Peyer's patch (tissue), 4 donors: ENCODE data around the gene HSPB9. TPM values are rescaled to one million over a fixed set of nuclear protein-coding genes. Genes with fewer than 3 reads are reported as not detected.

ENCODE experiments used
- DNase-seq, 3 donors: peaks; one replicate each; pipeline ENCODE4 v3.0.0-alpha.2; 2017 to 2019
- H3K27ac ChIP-seq, 4 donors: fragments of 200-600 bp; sonication (generic); one replicate each; pipeline ENCODE4 v1.5.1; 2016 to 2019
- H3K27me3 ChIP-seq, 2 donors: fragments of 200-600 bp; sonication (generic); one replicate each; pipeline ENCODE4 v1.5.1; 2019
- H3K36me3 ChIP-seq, 3 donors: fragments of 200-600 bp; sonication (generic); one replicate each; pipeline ENCODE4 v1.5.1; 2016 to 2019
- H3K4me1 ChIP-seq, 4 donors: fragments of 200-600 bp; sonication (generic); one replicate each; pipeline ENCODE4 v1.5.1; 2016 to 2019
- H3K4me3 ChIP-seq, 4 donors: fragments of 200-600 bp; sonication (generic); 1 replicate in 3 of 4; 2 replicates in 1 of 4; pipeline ENCODE4 v1.5.1; 2016 to 2019; ENCODE audit warnings: mild to moderate bottlenecking in 1 of 4
- H3K9me3 ChIP-seq, 4 donors: fragments of 200-600 bp; sonication (generic); one replicate each; pipeline ENCODE4 v1.5.1; 2016 to 2019; ENCODE audit warnings: mild to moderate bottlenecking in 1 of 4
- POLR2A ChIP-seq, 2 donors: fragments of 450-650 bp; IDR thresholded peaks; one replicate each; pipeline ENCODE4 v1.5.1; 2017; ENCODE audit warnings: antibody characterized with exemption in 2 of 2, mild to moderate bottlenecking in 2 of 2, moderate library complexity in 2 of 2
- total RNA-seq, 4 donors: library from RNA; depleted of rRNA; stranded (reverse); fragments of >200 nt; gene quantifications; one replicate each; pipeline ENCODE4 v1.1.0, GENCODE V29; 2016
- TF ChIP-seq, protein P1 (sequence below), 6 experiments: fragments of 450-650 bp in 4 of 6; fragments of 200-600 bp in 2 of 6; sonication (generic) in 1 of 6; IDR thresholded peaks; one replicate each; pipeline ENCODE4 v1.5.1; 2017 to 2019; ENCODE audit warnings: antibody characterized with exemption in 6 of 6, mild to moderate bottlenecking in 3 of 6, moderate library complexity in 1 of 6

HSPB9 gene
- total RNA-seq, 4 donors from 2014 or later: not detected

DNA sequence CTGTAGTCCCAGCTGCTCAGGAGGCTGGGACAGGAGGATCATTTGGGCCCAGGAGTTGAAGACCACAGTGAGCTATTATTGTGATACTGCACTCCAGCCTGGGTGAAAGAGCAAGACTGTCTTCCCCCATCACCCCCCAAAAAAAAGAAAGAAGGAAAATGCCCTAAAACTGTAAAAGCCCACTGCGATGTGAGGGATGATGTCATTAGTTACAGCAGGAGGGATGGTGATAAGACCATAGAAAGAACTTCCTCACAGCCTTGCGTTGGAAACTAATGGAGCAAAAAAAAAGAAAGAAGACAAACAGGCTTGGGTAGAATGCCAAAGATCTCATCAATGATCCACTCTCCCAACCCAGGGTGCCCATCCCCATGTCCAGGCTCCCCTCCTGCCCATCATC is 43.1 kb upstream of the HSPB9 start:
- no peak for DNase-seq
- Histone ChIP-seq H3K27ac (no peak overlapping the region), H3K9me3 (no peaks in the 10 kb centered on the region), H3K36me3 (no peaks in the 10 kb centered on the region), H3K4me3 (no peak overlapping the region), H3K27me3 (no peaks in the 10 kb centered on the region), H3K4me1 (no peaks in the 10 kb centered on the region)
- TF ChIP-seq, protein P1, sequence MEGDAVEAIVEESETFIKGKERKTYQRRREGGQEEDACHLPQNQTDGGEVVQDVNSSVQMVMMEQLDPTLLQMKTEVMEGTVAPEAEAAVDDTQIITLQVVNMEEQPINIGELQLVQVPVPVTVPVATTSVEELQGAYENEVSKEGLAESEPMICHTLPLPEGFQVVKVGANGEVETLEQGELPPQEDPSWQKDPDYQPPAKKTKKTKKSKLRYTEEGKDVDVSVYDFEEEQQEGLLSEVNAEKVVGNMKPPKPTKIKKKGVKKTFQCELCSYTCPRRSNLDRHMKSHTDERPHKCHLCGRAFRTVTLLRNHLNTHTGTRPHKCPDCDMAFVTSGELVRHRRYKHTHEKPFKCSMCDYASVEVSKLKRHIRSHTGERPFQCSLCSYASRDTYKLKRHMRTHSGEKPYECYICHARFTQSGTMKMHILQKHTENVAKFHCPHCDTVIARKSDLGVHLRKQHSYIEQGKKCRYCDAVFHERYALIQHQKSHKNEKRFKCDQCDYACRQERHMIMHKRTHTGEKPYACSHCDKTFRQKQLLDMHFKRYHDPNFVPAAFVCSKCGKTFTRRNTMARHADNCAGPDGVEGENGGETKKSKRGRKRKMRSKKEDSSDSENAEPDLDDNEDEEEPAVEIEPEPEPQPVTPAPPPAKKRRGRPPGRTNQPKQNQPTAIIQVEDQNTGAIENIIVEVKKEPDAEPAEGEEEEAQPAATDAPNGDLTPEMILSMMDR (IDR thresholded peaks at IDR 0.05): no peak
- no peak for TF ChIP-seq POLR2A (IDR thresholded peaks at IDR 0.05)

DNA sequence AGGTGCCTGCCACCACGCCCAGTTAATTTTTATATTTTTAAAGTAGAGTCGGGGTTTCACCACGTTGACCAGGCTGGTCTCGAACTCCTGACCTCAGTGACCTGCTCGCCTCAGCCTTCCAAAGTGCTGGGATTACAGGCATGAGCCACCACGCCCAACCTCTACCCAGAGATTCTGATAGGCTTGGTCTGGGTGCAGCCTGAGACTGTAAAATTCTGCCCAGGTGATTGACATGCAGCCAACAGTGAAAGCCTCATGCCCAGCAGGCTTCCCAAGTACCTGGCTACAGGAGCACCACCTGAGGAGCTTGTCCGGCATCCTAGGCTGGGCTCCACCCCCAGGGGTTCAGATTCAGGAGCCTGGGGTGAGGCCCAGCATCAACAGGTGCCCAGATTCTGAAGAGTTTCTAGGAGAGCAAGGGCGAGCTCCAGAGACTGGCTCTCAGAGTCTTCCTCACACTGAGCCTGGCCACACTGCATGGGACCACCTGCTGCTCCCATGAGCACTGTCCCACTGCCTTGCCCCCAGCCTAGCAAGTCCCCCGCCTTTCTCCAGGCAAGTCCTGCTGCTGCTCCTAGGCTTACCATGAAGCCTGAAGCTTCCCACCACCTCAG is 41.0 kb upstream of the HSPB9 start:
- Histone ChIP-seq H3K36me3 (no peaks in the 10 kb centered on the region), H3K27ac (no peak overlapping the region), H3K4me3 (no peak overlapping the region), H3K27me3 (no peaks in the 10 kb centered on the region), H3K4me1 (no peaks in the 10 kb centered on the region), H3K9me3 (no peaks in the 10 kb centered on the region)
- DNase-seq: no peak
- TF ChIP-seq, protein P1 (IDR thresholded peaks at IDR 0.05): no peak
- no peak for TF ChIP-seq POLR2A (IDR thresholded peaks at IDR 0.05)

DNA sequence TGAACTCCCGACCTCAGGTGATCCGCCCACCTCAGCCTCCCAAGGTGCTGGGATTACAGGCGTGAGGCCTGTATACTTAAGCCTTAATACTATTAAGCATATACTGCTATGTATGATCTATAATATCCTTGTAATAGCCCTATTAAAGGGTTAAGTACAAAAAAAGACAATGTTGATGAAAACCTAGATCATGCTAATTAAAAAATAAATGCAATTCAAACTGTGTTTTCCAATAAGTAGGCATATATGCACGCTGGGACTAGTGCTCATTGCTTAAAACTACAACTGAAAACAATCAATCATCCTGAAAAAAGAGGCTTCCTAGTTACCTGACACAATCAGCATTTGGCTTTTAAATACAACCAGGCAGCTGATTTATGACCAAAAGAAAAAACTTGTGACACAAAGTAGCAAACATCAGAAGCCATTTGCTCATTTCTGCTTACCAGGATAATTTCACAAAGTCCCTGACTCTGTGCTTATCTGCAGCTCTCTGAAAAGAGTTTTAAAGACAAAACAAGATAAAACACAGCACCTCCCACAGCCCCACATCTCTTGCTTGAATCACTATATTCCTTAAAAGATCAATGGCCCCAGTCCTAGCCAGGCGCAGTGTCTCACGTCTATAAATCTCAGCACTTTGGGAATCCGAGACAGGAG is 35.4 kb upstream of the HSPB9 start:
- Histone ChIP-seq H3K4me1 (no peaks in the 10 kb centered on the region), H3K27me3 (no peaks in the 10 kb centered on the region), H3K4me3 (no peak overlapping the region), H3K9me3 (no peaks in the 10 kb centered on the region), H3K36me3 (no peaks in the 10 kb centered on the region), H3K27ac (no peak overlapping the region)
- TF ChIP-seq POLR2A (IDR thresholded peaks at IDR 0.05): no peak
- DNase-seq: no peak

DNA sequence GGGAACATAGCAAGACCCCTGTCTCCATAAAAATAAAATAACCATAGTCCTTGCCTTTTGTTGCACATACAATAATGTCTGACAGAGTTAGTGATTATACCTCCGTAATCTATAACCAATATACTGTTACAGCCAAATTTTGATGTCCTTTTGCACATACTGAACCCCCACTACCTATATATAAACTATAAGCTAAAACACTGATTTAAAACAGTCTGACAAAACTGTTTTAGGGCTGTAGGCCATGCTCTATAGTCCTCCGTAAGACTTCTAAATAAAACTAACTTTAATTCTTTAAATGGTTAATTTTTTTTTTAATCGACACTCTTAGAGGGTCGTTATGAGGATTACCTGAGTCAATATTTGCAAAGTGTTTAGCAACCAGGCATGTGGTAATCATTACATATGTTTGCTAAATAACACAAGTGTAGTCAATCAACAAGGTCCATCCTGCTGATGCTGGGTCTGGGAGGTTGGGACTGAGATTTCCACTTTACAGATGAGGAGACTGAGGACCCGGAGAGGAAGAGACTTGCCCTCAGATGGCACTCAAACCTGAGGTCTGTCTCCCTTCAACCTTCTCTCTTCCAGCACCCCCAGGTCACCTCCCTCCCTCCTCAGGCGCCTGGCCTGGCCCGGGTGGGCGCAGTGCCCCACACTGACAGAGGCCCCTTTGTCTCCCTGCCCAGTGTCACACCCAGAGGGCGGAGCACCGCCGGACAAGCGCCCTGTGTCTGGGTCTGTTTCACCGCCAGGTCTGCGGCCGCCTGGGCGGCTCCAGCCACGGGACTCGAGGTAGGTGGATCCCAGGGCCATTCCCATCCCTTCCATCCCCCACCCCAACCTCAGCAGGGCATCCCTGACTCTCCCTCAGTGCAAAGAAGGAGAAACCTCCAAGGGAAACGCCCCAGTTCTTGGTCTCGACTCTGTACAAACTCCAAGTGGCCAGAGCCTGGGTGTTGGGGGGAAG is 34.6 kb upstream of the HSPB9 start:
- H3K27ac ChIP-seq: no peak overlapping the region
- H3K4me1 ChIP-seq: no peaks in the 10 kb centered on the region
- no peak for TF ChIP-seq POLR2A (IDR thresholded peaks at IDR 0.05)
- TF ChIP-seq, protein P1 (IDR thresholded peaks at IDR 0.05): no peak
- no peak for DNase-seq
- H3K27me3 ChIP-seq: no peaks in the 10 kb centered on the region
- no peaks in the 10 kb centered on the region for H3K9me3 ChIP-seq
- H3K4me3 ChIP-seq: no peak overlapping the region
- H3K36me3 ChIP-seq: no peaks in the 10 kb centered on the region

DNA sequence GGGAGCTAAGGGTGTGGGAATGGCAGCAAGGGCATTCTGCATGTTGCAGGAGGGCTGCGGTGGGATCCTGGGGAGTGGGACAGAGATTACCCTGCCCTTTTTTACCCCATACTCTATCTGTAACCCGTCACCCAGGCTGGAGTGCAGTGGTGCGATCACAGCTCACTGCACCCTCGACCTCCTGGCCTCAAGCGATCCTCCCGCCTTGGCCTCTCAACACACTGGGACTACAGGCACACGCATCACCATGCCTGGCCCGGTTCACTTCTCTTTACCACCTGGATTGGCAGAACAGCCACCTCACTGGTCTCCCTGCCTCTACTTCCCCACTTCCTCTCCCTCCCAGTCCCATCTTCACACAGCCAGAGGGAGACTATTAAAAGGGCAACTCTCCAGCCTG is 33.9 kb upstream of the HSPB9 start:
- Histone ChIP-seq H3K36me3 (no peaks in the 10 kb centered on the region), H3K4me1 (no peaks in the 10 kb centered on the region), H3K9me3 (no peaks in the 10 kb centered on the region), H3K4me3 (no peak overlapping the region), H3K27ac (no peak overlapping the region), H3K27me3 (no peaks in the 10 kb centered on the region)
- no peak for DNase-seq
- TF ChIP-seq POLR2A (IDR thresholded peaks at IDR 0.05): no peak
- TF ChIP-seq, protein P1 (IDR thresholded peaks at IDR 0.05): no peak
